RWPE2 (cell line): ENCODE measurements around the gene SNRPA.

ENCODE experiments used
- ATAC-seq: fragments of 200-7000 bp; cut with Tn5 transposase; 3 replicates; pipeline ENCODE4 v1.9.1; 2021; ENCODE audit warnings: low read depth
- DNase-seq: peaks from one replicate; pipeline ENCODE4 v3.0.0-alpha.2; 2020; ENCODE audit warnings: low spot score
- H3K27ac ChIP-seq: fragments of 450-650 bp; 2 replicates; pipeline ENCODE4 v1.5.1; 2017; ENCODE audit warnings: mild to moderate bottlenecking; ENCODE audit not compliant: poor library complexity, severe bottlenecking
- H3K27me3 ChIP-seq: fragments of 250-450 bp; sonication (Bioruptor Pico); 2 replicates; pipeline ENCODE4 v1.5.1; 2021; ENCODE audit warnings: mild to moderate bottlenecking, moderate library complexity; ENCODE audit not compliant: insufficient read depth, poor library complexity, severe bottlenecking
- H3K36me3 ChIP-seq: fragments of 250-450 bp; sonication (Bioruptor Pico); 2 replicates; pipeline ENCODE4 v1.5.1; 2020; ENCODE audit warnings: low read depth, mild to moderate bottlenecking, moderate library complexity
- H3K4me1 ChIP-seq: fragments of 250-450 bp; sonication (Bioruptor Pico); 2 replicates; pipeline ENCODE4 v1.5.1; 2021; ENCODE audit warnings: mild to moderate bottlenecking, moderate library complexity; ENCODE audit not compliant: insufficient read depth, poor library complexity, severe bottlenecking
- H3K4me3 ChIP-seq: fragments of 250-450 bp; sonication (Bioruptor Pico); 2 replicates; pipeline ENCODE4 v1.5.1; 2021; ENCODE audit warnings: mild to moderate bottlenecking, moderate library complexity; ENCODE audit not compliant: severe bottlenecking
- H3K9me3 ChIP-seq: fragments of 250-450 bp; sonication (Bioruptor Pico); 2 replicates; pipeline ENCODE4 v1.5.1; 2021; ENCODE audit warnings: mild to moderate bottlenecking, moderate library complexity; ENCODE audit not compliant: severe bottlenecking
- TF ChIP-seq, protein P1 (sequence below): fragments of 450-650 bp; IDR thresholded peaks from one replicate; pipeline ENCODE4 v1.5.1; 2017; ENCODE audit warnings: mild to moderate bottlenecking, moderate library complexity; ENCODE audit not compliant: poor library complexity, severe bottlenecking

The SNRPA gene

DNA sequence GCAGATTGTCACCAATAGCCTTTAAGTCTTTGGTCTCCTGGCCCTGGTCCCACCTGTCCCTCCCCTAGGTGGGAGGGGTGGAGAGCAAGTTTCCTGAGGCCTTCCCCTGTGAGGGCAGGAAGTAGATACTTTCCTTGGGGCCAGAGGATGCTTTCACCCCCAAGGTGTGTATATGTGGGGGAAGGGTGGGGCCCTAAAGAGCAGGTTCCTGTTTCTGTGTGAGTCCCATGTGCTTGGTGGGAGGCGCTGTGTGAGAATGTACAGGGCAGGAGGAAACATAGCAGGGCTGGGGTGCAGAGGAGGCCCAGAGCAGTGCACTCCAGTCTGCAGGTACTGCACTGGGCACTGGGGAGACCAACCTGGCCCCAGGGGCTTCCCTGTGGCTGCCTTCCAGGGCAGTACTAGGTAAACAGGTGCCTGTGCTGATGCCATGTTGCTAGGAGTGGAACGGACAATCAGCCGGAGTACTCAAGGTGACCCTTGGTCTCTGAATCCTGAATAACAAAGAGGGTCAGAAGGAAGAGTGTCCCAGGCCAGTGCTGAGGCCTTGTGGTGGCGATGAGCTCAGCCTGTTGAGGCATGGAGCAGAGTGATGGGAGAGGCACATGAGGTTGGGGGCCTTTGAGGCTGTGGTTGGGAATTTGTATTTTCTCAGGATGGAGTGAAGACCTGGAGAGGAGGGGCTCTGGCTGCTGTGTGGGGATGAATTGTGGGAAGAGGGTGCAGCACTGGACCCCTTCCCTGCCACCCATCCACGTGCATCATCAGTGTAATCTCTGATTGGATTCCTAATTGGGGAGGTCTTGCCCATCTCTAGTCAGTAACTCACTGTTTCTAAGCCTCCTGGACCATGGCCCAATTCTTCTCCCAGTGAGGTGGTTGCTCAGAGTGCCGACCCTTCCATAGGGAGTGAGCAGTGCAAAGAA is 53.1 kb downstream of the SNRPA start:
- H3K27ac ChIP-seq: no peak overlapping the region

DNA sequence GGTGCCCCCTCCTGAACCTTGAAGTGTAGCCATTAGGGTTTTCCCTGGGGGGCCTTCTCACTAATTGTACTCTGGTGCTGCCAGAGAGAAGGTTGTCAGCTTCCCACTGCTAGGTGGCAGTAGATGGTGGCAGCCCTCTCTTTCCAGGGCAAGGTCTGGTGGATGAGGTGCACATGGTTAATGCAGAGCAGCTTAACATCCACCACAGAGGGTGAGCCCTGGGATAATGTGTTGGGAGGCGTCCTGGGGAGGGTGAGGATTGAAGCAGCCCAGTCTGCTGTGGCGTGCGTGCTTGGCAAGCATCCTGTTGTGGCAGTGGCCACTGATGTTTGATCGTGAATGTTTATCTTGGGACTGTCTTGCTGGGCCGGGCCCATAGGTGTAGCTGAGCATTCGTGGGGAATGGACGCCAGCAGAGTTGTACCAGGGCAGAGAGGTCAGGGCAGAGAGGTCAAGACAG is 53.8 kb downstream of the SNRPA start:
- no peak overlapping the region for H3K4me3 ChIP-seq
- TF ChIP-seq, protein P1, sequence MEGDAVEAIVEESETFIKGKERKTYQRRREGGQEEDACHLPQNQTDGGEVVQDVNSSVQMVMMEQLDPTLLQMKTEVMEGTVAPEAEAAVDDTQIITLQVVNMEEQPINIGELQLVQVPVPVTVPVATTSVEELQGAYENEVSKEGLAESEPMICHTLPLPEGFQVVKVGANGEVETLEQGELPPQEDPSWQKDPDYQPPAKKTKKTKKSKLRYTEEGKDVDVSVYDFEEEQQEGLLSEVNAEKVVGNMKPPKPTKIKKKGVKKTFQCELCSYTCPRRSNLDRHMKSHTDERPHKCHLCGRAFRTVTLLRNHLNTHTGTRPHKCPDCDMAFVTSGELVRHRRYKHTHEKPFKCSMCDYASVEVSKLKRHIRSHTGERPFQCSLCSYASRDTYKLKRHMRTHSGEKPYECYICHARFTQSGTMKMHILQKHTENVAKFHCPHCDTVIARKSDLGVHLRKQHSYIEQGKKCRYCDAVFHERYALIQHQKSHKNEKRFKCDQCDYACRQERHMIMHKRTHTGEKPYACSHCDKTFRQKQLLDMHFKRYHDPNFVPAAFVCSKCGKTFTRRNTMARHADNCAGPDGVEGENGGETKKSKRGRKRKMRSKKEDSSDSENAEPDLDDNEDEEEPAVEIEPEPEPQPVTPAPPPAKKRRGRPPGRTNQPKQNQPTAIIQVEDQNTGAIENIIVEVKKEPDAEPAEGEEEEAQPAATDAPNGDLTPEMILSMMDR: no peak
- no peaks in the 10 kb centered on the region for H3K9me3 ChIP-seq
- H3K4me1 ChIP-seq: peaks cover 31% of the 10 kb centered on the region
- DNase-seq (no peak), ATAC-seq (no peak)
- H3K27me3 ChIP-seq: no peaks in the 10 kb centered on the region
- peaks cover 84% of the 10 kb centered on the region for H3K36me3 ChIP-seq
- no peak overlapping the region for H3K27ac ChIP-seq

More for the DNA sequence above, 53.1 kb downstream of the SNRPA start:
- TF ChIP-seq, protein P1: no peak
- H3K27me3 ChIP-seq: no peaks in the 10 kb centered on the region
- H3K4me1 ChIP-seq: peaks cover 31% of the 10 kb centered on the region
- no peak overlapping the region for H3K4me3 ChIP-seq
- no peaks in the 10 kb centered on the region for H3K9me3 ChIP-seq
- DNase-seq: no peak
- peaks cover 77% of the 10 kb centered on the region for H3K36me3 ChIP-seq
- ATAC-seq: no peak

DNA sequence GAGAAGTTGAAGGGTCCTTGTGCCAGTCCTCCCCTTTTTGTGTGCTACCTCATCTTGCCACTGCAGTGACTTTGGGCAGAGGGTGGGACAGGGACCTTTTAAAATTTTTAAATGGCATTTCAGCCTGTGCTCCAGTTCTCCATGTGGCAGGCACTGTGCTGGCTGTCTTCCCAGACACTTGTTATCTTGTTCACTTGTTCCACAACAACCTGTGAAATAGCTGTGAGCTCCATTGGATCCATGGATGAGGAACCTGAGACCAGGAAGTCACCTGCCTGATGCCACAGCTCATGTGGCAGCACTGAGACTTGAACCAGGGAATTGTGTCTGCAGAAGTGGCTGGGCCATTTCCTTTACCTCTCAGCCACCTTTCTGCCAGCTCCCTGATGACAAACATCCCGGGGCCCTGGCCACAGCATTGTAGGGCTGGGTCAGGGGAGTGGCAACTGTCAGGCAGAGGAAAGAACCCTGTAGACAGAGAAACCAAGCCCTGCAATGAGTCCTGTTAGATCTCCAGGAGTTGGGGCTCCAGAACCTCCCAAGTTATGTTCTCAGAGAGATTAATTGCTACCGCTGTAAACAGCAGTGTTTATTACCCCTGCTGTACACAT is 54.4 kb downstream of the SNRPA start:
- H3K27me3 ChIP-seq: no peaks in the 10 kb centered on the region
- TF ChIP-seq, protein P1: no peak
- H3K9me3 ChIP-seq: no peaks in the 10 kb centered on the region
- peaks cover 81% of the 10 kb centered on the region for H3K36me3 ChIP-seq
- H3K27ac ChIP-seq: peak overlapping the region; percentile 12
- DNase-seq (no peak), ATAC-seq (no peak)
- H3K4me1 ChIP-seq: peaks cover 31% of the 10 kb centered on the region
- H3K4me3 ChIP-seq: no peak overlapping the region

DNA sequence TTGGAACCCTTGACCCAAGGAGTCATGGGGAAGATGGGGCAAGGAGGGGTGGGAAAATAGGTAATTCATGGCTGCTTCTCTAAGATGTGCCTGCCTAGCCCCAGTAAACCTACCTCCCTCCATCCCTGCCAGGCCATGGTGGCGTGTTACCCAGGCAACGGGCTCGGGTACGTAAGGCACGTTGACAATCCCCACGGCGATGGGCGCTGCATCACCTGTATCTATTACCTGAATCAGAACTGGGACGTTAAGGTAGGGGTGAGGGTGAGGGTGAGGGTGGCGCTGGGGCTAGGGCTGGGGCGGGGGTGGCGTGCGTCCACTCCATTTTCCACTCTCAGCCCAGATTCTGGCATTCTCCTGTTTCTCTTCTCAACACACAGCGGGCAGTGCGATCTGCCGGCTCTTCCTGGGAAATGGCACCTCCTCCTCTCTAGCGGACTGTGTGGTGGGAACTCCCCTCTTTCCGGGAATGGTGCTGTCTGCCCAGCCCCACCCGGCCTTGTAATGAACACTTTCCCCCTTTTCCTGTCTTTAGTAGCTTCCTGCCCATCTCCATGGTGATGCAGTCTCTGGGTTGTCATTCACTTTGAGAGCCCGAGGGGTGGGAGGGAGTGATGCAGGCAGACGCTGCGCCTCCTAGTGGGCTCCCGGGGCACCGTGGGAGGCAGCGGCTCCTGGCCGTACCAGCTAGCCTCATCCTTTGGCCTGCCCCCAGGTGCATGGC is 55.6 kb downstream of the SNRPA start:
- Histone ChIP-seq H3K9me3 (no peaks in the 10 kb centered on the region), H3K4me1 (peaks cover 25% of the 10 kb centered on the region), H3K27me3 (no peaks in the 10 kb centered on the region), H3K36me3 (peaks cover 70% of the 10 kb centered on the region), H3K27ac (peak overlapping the region; percentile 12), H3K4me3 (no peak overlapping the region)
- DNase-seq (peak; percentile 89), ATAC-seq (peak; percentile 49)
- TF ChIP-seq, protein P1: peak; percentile 63
